Smooth muscle cell (in vitro differentiated cells): Measurements from ENCODE around the gene IQCH. TPM values are rescaled to one million over a fixed set of nuclear protein-coding genes. Genes with fewer than 3 reads are reported as not detected.
A peak's percentile ranks its signal among the peaks of the same experiment; 100 is the strongest.

Experiments used
- DNase-seq: peaks from one replicate; lab custom pipeline; 2025; ENCODE audit not compliant: unreplicated experiment; lab: John Stamatoyannopoulos, UW
- H2AFZ ChIP-seq: fragments of 200-600 bp; sonication (generic); 2 replicates; pipeline ENCODE4 v1.6.0; 2016; ENCODE audit warnings: antibody characterized with exemption, low read depth, mild to moderate bottlenecking
- H3F3A ChIP-seq: fragments of 200-600 bp; sonication (generic); 2 replicates; pipeline ENCODE4 v1.6.0; 2017; ENCODE audit warnings: antibody characterized with exemption, low read depth
- H3K27ac ChIP-seq: fragments of 200-600 bp; sonication (generic); 2 replicates; pipeline ENCODE4 v1.5.1; 2016; ENCODE audit warnings: low read depth, mild to moderate bottlenecking
- H3K27me3 ChIP-seq: fragments of 200-600 bp; sonication (generic); 2 replicates; pipeline ENCODE4 v1.6.1; 2016; ENCODE audit warnings: low read depth, mild to moderate bottlenecking
- H3K36me3 ChIP-seq: fragments of 200-600 bp; sonication (generic); 2 replicates; pipeline ENCODE4 v1.5.1; 2016; ENCODE audit warnings: low read depth
- H3K4me1 ChIP-seq: fragments of 200-600 bp; sonication (generic); 2 replicates; pipeline ENCODE4 v1.5.1; 2016; ENCODE audit warnings: low read depth
- H3K4me2 ChIP-seq: fragments of 200-600 bp; sonication (generic); 2 replicates; pipeline ENCODE4 v1.6.0; 2016; ENCODE audit warnings: mild to moderate bottlenecking
- H3K4me3 ChIP-seq: fragments of 200-600 bp; sonication (generic); 2 replicates; pipeline ENCODE4 v1.5.1; 2016; ENCODE audit warnings: mild to moderate bottlenecking
- H3K79me2 ChIP-seq: fragments of 200-600 bp; sonication (generic); 2 replicates; pipeline ENCODE4 v1.6.0; 2016; ENCODE audit warnings: low read depth, mild to moderate bottlenecking
- H3K9ac ChIP-seq: fragments of 200-600 bp; sonication (generic); 2 replicates; pipeline ENCODE4 v1.6.0; 2016; ENCODE audit warnings: low read depth
- H3K9me3 ChIP-seq: fragments of 200-600 bp; sonication (generic); replicated peaks from 2 replicates; pipeline ENCODE4 v1.5.1; 2016; ENCODE audit warnings: low read depth
- H4K20me1 ChIP-seq: fragments of 200-600 bp; sonication (generic); 2 replicates; pipeline ENCODE4 v1.6.0; 2016; ENCODE audit warnings: low read depth
- CTCF ChIP-seq: fragments of 200-600 bp; sonication (generic); IDR thresholded peaks from 2 replicates; pipeline ENCODE4 v1.5.1; 2017; ENCODE audit warnings: borderline replicate concordance, mild to moderate bottlenecking, antibody characterized with exemption; ENCODE audit not compliant: insufficient read depth, poor library complexity, severe bottlenecking
- WGBS: methylation state at CpG from one replicate; pipeline ENCODE4 v1.1.7; 2016; ENCODE audit warnings: low lambda C conversion rate; 5-methylcytosine and 5-hydroxymethylcytosine counted together
- polyA plus RNA-seq: library from polyadenylated mRNA; unstranded; fragments of >200 nt; fragmentation: Nextera tagmentation; extraction: Ambion mirVana; gene quantifications from 2 replicates; pipeline ENCODE4 v1.2.1, GENCODE V29; 2016
- total RNA-seq: library from RNA; depleted of rRNA; stranded (reverse); fragments of >200 nt; gene quantifications from 2 replicates; pipeline ENCODE4 v1.2.3, GENCODE V29; 2014

Gene IQCH
- total and polyA plus RNA-seq, 2 experiments from 2014 or later = 0.86 to 2.9 TPM

- peaks cover 5% of the 10 kb centered on the region for H3K36me3 ChIP-seq
Observed at GRCh38 chr15:67218428-67218827, 36.2 kb upstream of the IQCH start.

DNA sequence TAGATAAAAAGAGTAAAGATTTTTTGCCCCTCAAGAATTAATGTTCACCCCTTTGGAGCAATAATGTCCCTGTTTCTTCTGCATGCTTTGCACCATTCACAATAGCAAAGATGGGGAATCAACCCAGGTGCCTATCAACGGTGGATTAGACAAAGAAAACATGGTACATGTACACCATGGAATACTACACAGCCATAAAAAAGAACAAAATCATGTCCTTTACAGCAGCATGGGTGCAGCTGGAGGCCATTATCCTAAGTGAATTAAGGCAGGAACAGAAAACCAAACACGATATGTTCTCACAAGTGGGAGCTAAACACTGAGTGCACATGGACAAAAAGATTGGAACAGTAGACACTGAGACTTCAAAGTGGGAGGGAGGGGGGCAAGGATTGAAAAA lies 35.3 kb upstream of the IQCH start:
- Histone ChIP-seq H3K79me2 (no peaks in the 10 kb centered on the region), H3K27ac (no peak overlapping the region), H3F3A (no peaks in the 10 kb centered on the region), H3K36me3 (peaks cover 5% of the 10 kb centered on the region), H3K4me1 (no peaks in the 10 kb centered on the region), H3K27me3 (no peaks in the 10 kb centered on the region), H2AFZ (no peak overlapping the region), H4K20me1 (no peaks in the 10 kb centered on the region), H3K4me2 (no peak overlapping the region), H3K9ac (no peak overlapping the region), H3K4me3 (no peak overlapping the region), H3K9me3 (no peaks in the 10 kb centered on the region)
- DNase-seq = no peak
- TF ChIP-seq CTCF = no peak
- WGBS = 95% methylated on average over 2 of the region's 2 CpGs

More at GRCh38 chr15:67218428-67218827, 36.2 kb upstream of the IQCH start:
- no peak for DNase-seq
- Histone ChIP-seq H3K27me3 (no peaks in the 10 kb centered on the region), H3F3A (no peaks in the 10 kb centered on the region), H3K4me3 (no peak overlapping the region), H3K9ac (no peak overlapping the region), H4K20me1 (no peaks in the 10 kb centered on the region), H3K27ac (no peak overlapping the region), H3K9me3 (no peaks in the 10 kb centered on the region), H3K4me2 (no peak overlapping the region), H2AFZ (no peak overlapping the region), H3K79me2 (no peaks in the 10 kb centered on the region), H3K4me1 (no peaks in the 10 kb centered on the region)
- no peak for TF ChIP-seq CTCF

- H3K9ac ChIP-seq = no peak overlapping the region
- WGBS = 68% methylated on average over 3 of the region's 3 CpGs
- no peaks in the 10 kb centered on the region for H4K20me1 ChIP-seq
- TF ChIP-seq CTCF = no peak
- H3K9me3 ChIP-seq = no peaks in the 10 kb centered on the region
- H3K4me3 ChIP-seq = no peak overlapping the region
- H2AFZ ChIP-seq = no peak overlapping the region
- no peak overlapping the region for H3K4me2 ChIP-seq
- no peaks in the 10 kb centered on the region for H3K36me3 ChIP-seq
- H3K27me3 ChIP-seq = no peaks in the 10 kb centered on the region
- peak overlapping the region; percentile 15 for H3K27ac ChIP-seq
- no peaks in the 10 kb centered on the region for H3K79me2 ChIP-seq
- H3K4me1 ChIP-seq = no peaks in the 10 kb centered on the region
- DNase-seq = no peak
- H3F3A ChIP-seq = no peaks in the 10 kb centered on the region
Observed at GRCh38 chr15:67224889-67225288, 29.7 kb upstream of the IQCH start.

DNA sequence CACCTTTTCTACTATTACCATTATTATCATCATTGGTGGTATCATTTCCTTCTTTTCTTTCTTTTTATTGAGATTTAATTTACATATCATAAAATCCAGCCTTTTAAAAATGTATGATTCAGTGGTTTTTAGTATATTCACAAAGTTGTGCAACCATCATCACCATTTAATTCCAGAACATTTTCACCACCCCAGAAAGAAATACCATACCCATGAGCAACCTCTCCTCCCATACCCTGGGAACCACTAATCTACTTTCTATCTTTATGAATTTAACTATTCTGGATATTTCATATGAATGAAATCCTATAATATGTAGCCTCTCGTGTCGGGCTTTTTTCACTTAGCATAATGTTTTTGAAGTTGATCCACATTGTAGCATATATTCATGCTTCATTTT lies 29.2 kb upstream of the IQCH start:
- Histone ChIP-seq H3K27me3 (no peaks in the 10 kb centered on the region), H3K9ac (no peak overlapping the region), H3K4me3 (no peak overlapping the region), H3K4me1 (no peaks in the 10 kb centered on the region), H3K9me3 (no peaks in the 10 kb centered on the region), H3F3A (no peaks in the 10 kb centered on the region), H3K36me3 (no peaks in the 10 kb centered on the region), H3K27ac (peak overlapping the region; percentile 15), H2AFZ (no peak overlapping the region), H3K4me2 (peak overlapping the region; percentile 29), H4K20me1 (no peaks in the 10 kb centered on the region), H3K79me2 (no peaks in the 10 kb centered on the region)
- 71% methylated on average over 2 of the region's 2 CpGs for WGBS
- TF ChIP-seq CTCF = no peak
- no peak for DNase-seq
